NCI-H128 (cell line): ENCODE results near the gene OMP.

Experiments used
- DNase-seq: peaks from one replicate; lab custom pipeline; 2025; ENCODE audit not compliant: unreplicated experiment; lab: John Stamatoyannopoulos, UW

OMP gene

GRCh38 chr11:77136784-77137420 lies 34.3 kb downstream of the OMP start:
- no peak for DNase-seq

GRCh38 chr11:77137421-77137820 lies 34.8 kb downstream of the OMP start:
- DNase-seq, result no peak

DNA sequence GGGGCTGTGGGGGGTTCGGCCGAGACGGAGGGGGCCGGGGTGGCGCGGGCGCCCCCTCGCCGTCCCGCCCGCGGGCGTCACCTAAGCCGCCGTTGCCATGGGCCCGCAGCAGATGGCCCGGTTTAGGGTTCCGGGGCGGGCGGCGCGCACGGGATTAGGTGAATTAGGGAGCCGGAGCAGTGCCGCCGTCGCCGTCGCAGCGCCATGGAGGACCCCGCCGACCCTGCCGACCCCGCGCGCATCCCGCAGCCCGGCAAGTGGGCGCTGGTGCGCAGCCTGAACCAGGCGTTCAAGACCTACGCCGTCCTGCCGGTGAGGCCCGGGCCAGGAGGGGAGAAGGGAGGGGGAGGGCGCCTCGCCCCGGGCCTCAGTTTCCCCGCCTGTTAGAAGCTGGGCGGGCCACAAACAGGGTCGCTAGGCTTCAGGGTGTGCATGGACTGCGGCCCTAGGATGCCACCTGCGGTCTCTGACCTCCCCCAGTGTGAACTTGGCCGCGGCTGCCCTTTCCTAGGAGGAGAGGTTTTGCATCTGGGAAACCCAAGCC lies 35.5 kb downstream of the OMP start:
- DNase-seq, result no peak

DNA sequence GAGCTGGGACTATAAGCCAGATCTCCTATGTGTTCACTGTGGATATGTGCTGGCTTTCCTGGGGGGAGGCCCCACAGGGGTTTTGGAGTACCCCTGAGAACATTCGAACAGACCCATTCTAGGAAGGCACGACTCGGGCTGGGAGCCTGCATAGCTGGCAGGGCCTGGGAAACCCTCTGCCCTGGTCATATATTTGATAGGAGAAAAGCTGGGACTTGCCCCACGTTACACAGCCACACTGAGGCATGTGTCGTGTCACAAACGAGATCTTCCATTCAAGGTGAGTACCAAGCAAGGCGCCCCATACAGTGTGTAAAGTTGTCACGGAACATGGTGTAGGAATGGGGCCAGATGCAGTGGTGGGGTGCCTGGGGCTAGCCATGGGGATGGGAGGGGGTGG lies 36.6 kb downstream of the OMP start:
- DNase-seq, result no peak

DNA sequence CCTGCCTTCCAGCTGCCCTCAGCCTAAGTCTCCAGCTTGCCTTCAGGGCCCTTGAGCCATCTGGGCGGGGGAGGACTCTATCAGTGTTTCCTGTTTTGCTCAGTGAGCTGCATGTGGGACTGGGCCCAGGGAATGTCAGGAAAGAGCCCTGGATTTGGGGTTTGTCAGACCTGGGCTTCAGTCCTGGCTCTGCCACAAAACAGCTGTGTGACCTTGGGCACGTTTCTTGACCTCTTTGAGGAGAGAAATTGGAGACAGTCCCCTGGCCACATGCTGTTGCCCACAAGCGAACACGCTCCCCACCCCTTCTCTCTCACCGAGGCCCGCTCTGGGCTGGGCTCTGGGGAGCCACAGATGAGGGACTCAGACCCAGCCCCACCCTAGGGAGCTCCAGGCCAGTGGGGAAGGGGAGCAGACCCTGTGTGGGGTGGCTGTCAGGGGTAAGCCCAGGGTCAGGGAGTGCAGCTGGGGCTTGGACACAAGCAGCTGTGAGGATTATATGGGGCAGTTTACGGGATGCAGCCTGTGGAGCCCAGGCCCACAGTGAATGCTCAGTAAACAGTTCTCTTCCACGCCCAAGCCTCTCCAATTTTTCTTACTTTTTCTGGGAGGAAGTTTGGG lies 37.7 kb downstream of the OMP start:
- no peak for DNase-seq

GRCh38 chr11:77141034-77141433 lies 38.4 kb downstream of the OMP start:
- no peak for DNase-seq

- no peak for DNase-seq
Observed at GRCh38 chr11:77141475-77141874, 38.8 kb downstream of the OMP start.

GRCh38 chr11:77142091-77142975 lies 39.7 kb downstream of the OMP start:
- no peak for DNase-seq

- no peak for DNase-seq
Observed at GRCh38 chr11:77143405-77144020, 40.9 kb downstream of the OMP start.

- no peak for DNase-seq
Observed at GRCh38 chr11:77144196-77144856, 41.7 kb downstream of the OMP start.

- DNase-seq, result no peak
Observed at GRCh38 chr11:77144857-77145428, 42.3 kb downstream of the OMP start.

- DNase-seq, result no peak
Observed at GRCh38 chr11:77146261-77147035, 43.8 kb downstream of the OMP start.

DNA sequence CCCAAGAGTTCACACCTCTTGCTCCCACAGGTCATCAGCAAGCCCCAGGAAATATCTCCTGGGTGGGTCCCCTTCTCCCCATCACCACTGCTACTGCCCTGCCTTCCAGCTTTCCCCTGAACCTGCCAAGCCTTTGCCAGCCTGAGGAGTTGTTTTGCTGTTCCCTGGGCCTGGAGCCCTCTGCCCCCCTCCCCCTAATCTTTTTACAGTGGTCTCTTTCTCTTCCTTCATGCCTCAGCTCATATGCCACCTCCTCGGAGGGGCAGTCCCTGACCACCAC lies 44.3 kb downstream of the OMP start:
- no peak for DNase-seq

DNA sequence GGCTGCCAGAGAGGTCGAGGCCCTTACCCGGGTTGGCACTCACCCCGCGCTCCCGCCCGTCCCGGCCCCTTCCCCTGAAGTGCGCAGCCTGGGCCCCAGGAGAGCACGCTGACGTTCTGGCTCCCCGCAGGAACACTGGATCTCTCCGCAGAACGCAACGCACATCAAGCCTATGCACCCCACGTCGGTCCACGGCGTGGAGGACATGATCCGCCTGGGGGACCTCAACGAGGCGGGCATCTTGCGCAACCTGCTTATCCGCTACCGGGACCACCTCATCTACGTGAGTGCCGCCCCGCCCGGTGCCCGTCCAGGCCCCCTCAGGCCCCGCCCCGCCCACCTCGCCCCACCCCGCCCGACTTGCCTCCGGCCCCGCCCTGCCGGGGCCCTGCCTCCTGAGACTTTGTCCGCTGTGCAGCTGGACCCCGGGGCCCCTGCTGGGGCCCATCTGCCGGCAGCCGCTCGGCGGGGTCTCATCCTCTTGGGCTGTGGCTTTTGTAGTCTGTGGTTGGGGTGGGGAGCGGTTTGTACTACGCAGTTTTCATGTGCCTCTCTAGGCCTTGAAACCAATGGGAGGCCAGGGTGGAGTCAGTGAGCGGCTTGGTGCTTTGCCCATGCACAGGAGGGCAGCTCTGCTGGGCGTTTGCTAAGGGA lies 45.2 kb downstream of the OMP start:
- DNase-seq, result peak; percentile 66

GRCh38 chr11:77148963-77149715 lies 46.5 kb downstream of the OMP start:
- DNase-seq, result no peak

- no peak for DNase-seq
Observed at GRCh38 chr11:77149716-77150392, 47.2 kb downstream of the OMP start.

DNA sequence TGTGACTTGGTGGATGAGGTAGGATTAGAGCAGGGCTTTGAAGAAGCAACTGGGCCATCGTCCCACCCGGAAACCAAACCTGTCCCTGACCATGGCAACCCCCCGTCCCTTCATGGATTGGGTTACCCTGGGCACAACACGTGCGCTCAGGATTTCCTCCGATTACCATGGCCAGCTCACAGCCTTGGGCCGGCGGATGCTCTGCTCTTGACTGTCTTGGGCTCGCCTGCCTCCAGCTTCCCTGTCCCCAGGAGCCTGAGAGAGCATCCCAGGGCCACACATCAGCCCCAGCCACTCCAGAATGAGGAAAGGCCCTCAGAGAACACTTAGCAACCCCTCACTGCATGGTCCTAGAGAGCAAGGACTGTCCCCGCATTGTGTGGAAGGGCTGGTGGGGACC lies 48.2 kb downstream of the OMP start:
- no peak for DNase-seq

DNA sequence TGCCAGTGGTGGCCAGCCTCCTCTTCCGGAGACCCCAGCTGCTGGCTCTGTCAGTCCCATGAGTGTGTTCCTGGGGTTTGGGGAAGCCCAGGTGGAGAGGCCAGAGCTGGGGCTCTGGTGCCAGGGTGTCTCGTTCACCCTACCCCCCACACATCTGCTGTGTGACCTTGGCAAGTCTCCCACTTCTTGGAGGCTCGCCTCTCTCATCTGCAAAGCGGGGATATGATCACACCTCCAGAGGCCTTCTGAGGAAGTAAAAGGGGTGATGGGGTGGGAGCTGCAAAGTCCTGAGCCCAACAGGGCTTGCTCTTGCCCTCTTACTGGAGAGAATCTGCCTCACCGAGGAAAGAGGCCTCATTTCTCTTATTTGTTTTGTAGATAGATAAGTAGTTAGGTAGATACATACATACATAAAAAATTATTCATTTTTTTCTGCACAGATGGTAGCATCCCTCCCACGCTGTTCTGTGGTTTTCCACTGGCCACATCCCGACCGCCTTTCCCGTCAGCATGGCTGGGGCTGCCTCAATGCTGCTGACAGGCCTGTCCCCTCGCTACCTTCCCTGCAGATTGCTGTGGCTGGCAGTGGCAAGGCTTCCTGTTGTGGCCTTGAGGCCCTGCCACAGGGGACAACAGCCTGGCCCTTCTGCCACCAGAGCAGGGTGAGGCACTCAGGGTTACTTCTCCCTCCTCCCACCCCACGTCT lies 49.3 kb downstream of the OMP start:
- DNase-seq, result no peak
